B cell (primary cell): ENCODE measurements around the gene RANBP3L. TPM values are rescaled to one million over a fixed set of nuclear protein-coding genes. Genes with fewer than 3 reads are reported as not detected.

Source experiments
- ATAC-seq: fragments of 200-7000 bp; cut with Tn5 transposase; one replicate; pipeline ENCODE4 v1.10.0; 2021; ENCODE audit warnings: low read depth, mild to moderate bottlenecking, moderate number of reproducible peaks, moderate library complexity
- CTCF ChIA-PET: fragments of 350-600 bp; sonication (Branson Sonifier 250); formaldehyde crosslinking; loops from one replicate; lab custom pipeline; 2021; ENCODE audit warnings: antibody characterized with exemption, inconsistent platforms; lab: Charles Lee
- POLR2A ChIA-PET: fragments of 350-600 bp; sonication (Branson Sonifier 250); formaldehyde crosslinking; loops from one replicate; lab custom pipeline; 2021; ENCODE audit warnings: antibody characterized with exemption; lab: Charles Lee
- DNase-seq: peaks from one replicate; pipeline ENCODE4 v3.0.0; 2013
- H2AFZ ChIP-seq: 2 replicates; pipeline ENCODE4 v1.6.1; 2012; ENCODE audit warnings: mild to moderate bottlenecking, low read depth, low read length; ENCODE audit not compliant: insufficient read depth, poor library complexity, severe bottlenecking
- H3K27ac ChIP-seq, 2 donors: 1 replicate in 1 of 2; 2 replicates in 1 of 2; pipeline ENCODE4 v1.5.1; 2012 to 2013; ENCODE audit warnings: low read length in 2 of 2, mild to moderate bottlenecking in 2 of 2, moderate library complexity in 1 of 2
- H3K27me3 ChIP-seq, 4 experiments: fragments of 200-600 bp in 1 of 4; sonication (generic) in 1 of 4; replicated peaks in 1 of 4; 1 replicate in 2 of 4; 2 replicates in 2 of 4; pipeline versions ENCODE4 v1.6.1 to v1.7.0; 2013 to 2016; ENCODE audit warnings: low read length in 3 of 4, mild to moderate bottlenecking in 2 of 4, mixed read lengths in 1 of 4, moderate library complexity in 1 of 4; ENCODE audit not compliant: insufficient read depth in 4 of 4, control insufficient read depth in 3 of 4; ENCODE audit errors: control extremely low read depth in 1 of 4
- H3K36me3 ChIP-seq, 2 experiments: replicated peaks in 1 of 2; 1 replicate in 1 of 2; 2 replicates in 1 of 2; pipeline versions ENCODE4 v1.6.1 to v1.7.1; 2013; ENCODE audit warnings: low read length in 1 of 2; ENCODE audit not compliant: insufficient read depth in 2 of 2, control insufficient read depth in 1 of 2; ENCODE audit errors: control extremely low read depth in 1 of 2, extremely low read depth in 1 of 2
- H3K4me1 ChIP-seq, 2 donors: fragments of 200-600 bp in 1 of 2; sonication (generic) in 1 of 2; 1 replicate in 1 of 2; 2 replicates in 1 of 2; pipeline versions ENCODE4 v1.5.1 to v1.6.1; 2013 to 2017; ENCODE audit warnings: low read length in 2 of 2; ENCODE audit not compliant: control insufficient read depth in 2 of 2, insufficient read depth in 2 of 2
- H3K4me2 ChIP-seq: replicated peaks from 2 replicates; pipeline ENCODE3; 2012; ENCODE audit warnings: mild to moderate bottlenecking, low read depth, low read length; ENCODE audit not compliant: poor library complexity, severe bottlenecking
- H3K4me3 ChIP-seq, 5 experiments: fragments of 200-600 bp in 1 of 5; sonication (generic) in 1 of 5; 1 replicate in 3 of 5; 2 replicates in 2 of 5; pipeline versions ENCODE4 v1.5.1 to v1.7.0; 2011 to 2016; ENCODE audit warnings: low read length in 4 of 5, mild to moderate bottlenecking in 4 of 5, low read depth in 2 of 5, control low read depth in 1 of 5, moderate library complexity in 1 of 5; ENCODE audit not compliant: insufficient read depth in 1 of 5; ENCODE audit errors: control extremely low read depth in 1 of 5, extremely low read depth in 1 of 5
- H3K79me2 ChIP-seq: fragments of 200-600 bp; sonication (generic); one replicate; pipeline ENCODE4 v1.6.0; 2016; ENCODE audit warnings: low read length; ENCODE audit not compliant: control insufficient read depth, insufficient read depth
- H3K9ac ChIP-seq: fragments of 200-600 bp; sonication (generic); 2 replicates; pipeline ENCODE4 v1.6.1; 2017; ENCODE audit warnings: mild to moderate bottlenecking, low read length, moderate library complexity
- H3K9me3 ChIP-seq, 3 donors: one replicate each; pipeline versions ENCODE4 v1.6.1 to v1.7.1; 2013; ENCODE audit warnings: low read length in 2 of 3; ENCODE audit not compliant: control insufficient read depth in 2 of 3, insufficient read depth in 1 of 3; ENCODE audit errors: control extremely low read depth in 1 of 3
- H4K20me1 ChIP-seq: 2 replicates; pipeline ENCODE4 v1.6.0; 2012; ENCODE audit warnings: mild to moderate bottlenecking, low read length; ENCODE audit not compliant: insufficient read depth, control insufficient read depth, poor library complexity, severe bottlenecking
- H3K27ac Mint-ChIP-seq: one replicate; pipeline ENCODE4 v1.8.0; 2021; ENCODE audit warnings: mixed read lengths
- H3K27me3 Mint-ChIP-seq: one replicate; pipeline ENCODE4 v1.8.0; 2021; ENCODE audit warnings: mixed read lengths
- H3K4me1 Mint-ChIP-seq: one replicate; pipeline ENCODE4 v1.8.0; 2021; ENCODE audit warnings: mixed read lengths
- H3K4me3 Mint-ChIP-seq: one replicate; pipeline ENCODE4 v1.8.0; 2021; ENCODE audit warnings: mixed read lengths
- H3K9me3 Mint-ChIP-seq: one replicate; pipeline ENCODE4 v1.8.0; 2022; ENCODE audit warnings: mixed read lengths; ENCODE audit not compliant: insufficient read depth
- EZH2 ChIP-seq: IDR thresholded peaks from 2 replicates; pipeline ENCODE4 v1.6.1; 2012; ENCODE audit warnings: borderline replicate concordance, low read depth, mild to moderate bottlenecking, moderate library complexity, low read length; ENCODE audit not compliant: insufficient read depth, poor library complexity, severe bottlenecking
- WGBS: methylation state at CpG from one replicate; pipeline ENCODE4 v1.1.5; 2013; ENCODE audit warnings: missing lambda C conversion rate; ENCODE audit not compliant: insufficient coverage; 5-methylcytosine and 5-hydroxymethylcytosine counted together
- intact Hi-C: fragments of 100-400 bp; cut with micrococcal nuclease; formaldehyde crosslinking; loops from one replicate; pipeline ENCODE4 v1.10.0; 2022
- polyA plus RNA-seq: library from polyadenylated mRNA; depleted of rRNA; stranded (reverse); fragments of >200 nt; gene quantifications from 2 replicates; pipeline ENCODE4 v1.2.3, GENCODE V29; 2012
- total RNA-seq, 2 donors: library from RNA; stranded (reverse); fragments of 120-200 nt in 1 of 2; gene quantifications; 1 replicate in 1 of 2; 2 replicates in 1 of 2; pipeline versions ENCODE4 v1.2.3 to v1.2.4, GENCODE V29; 2013 to 2022
- TF ChIP-seq, protein P1 (sequence below): fragments of 200-600 bp; IDR thresholded peaks from one replicate; pipeline ENCODE4 v1.8.0; 2022; ENCODE audit warnings: antibody characterized with exemption, mild to moderate bottlenecking

The RANBP3L gene
- total and polyA plus RNA-seq, 2 donors (not counting 1 experiment from before 2014, with no cell fraction given), result not detected

DNA sequence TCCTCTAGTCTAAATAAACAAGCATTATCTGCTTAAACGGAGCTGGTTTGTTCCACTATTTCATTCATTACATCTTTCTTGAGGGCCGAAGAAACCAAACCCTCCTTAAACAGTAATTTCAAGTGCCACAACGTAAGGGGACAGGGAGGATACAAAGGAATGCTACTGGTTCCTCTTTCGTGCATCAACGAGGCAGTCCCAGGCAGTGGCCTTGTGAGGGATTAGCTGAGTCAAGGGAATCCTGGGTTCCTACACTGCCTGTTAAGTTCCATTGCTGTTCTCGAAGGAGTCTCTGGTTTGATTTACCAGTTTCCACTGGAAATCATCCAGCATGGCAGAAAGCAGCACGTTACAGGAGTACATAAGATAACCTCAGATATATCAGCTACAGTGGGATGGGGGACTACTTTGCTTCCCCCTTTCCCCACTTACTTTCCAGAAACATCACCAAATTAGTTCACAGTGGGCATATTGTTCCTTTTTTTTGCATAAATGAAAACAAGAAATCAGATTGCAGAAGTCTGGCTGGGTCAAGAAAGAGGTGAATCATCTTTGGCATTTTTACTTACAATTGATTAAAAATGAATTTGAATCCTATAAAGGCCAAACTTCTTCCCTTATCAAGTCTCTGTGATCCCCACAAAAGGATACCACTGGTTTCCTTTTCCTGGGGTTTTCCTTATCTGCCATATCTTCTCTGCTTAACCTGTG lies 2.5 kb upstream of the RANBP3L start:
- Histone ChIP-seq H3K9ac (no peak overlapping the region), H3K4me2 (no peak overlapping the region), H3K27me3 (no peaks in the 10 kb centered on the region), H3K9me3 (no peaks in the 10 kb centered on the region), H2AFZ (no peak overlapping the region), H3K79me2 (no peaks in the 10 kb centered on the region), H3K4me1 (no peaks in the 10 kb centered on the region), H4K20me1 (no peaks in the 10 kb centered on the region), H3K27ac (no peak overlapping the region), H3K36me3 (no peaks in the 10 kb centered on the region), H3K4me3 (no peak overlapping the region)
- POLR2A ChIA-PET, result no interaction called here
- peaks cover 8% of the 10 kb centered on the region for H3K4me1 Mint-ChIP-seq
- no peak overlapping the region for H3K27ac Mint-ChIP-seq
- 70% methylated on average over 4 of the region's 7 CpGs for WGBS
- CTCF ChIA-PET, result interaction anchor here (1.7 kb wide), 1 partner anchor 225 kb away, joined by 6 read pairs; no protein-coding TSS in a partner anchor
- intact Hi-C loops, result no loop called here
- no peak for TF ChIP-seq EZH2
- ATAC-seq, result no peak
- no peaks in the 10 kb centered on the region for H3K27me3 Mint-ChIP-seq
- no peaks in the 10 kb centered on the region for H3K9me3 Mint-ChIP-seq
- no peak overlapping the region for H3K4me3 Mint-ChIP-seq
- no peak for DNase-seq

DNA sequence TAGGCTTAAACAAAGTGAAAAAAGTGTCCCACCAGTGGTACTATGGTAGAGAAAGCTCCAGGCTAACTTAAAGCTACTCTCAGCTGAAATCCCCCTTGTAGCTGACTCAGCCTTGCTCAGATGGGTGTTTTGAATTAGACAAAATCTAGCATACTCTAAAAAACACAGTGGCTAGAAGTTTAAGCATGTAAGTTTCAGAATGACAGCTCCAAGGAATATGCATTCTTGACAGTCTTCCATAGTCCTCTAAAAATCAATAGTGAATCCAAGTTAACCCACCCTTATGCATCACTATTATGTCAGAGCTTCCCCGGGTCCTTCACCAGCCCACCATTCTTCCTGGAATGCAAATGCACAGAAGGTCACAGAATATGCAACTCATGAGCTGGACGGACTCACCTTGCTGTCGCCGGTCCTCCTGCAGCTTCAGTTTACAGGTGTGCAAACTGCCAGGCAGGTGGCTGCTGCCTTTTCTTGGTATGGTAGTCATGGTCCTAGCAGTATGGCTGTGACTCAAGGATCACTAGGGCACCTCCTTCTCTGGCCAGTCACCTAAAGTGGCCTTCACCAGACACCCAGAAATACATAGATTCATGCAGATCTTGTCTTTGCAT lies 668 bp downstream of the RANBP3L start:
- H3K27me3 ChIP-seq, result no peaks in the 10 kb centered on the region
- DNase-seq (no peak), ATAC-seq (no peak)
- no peak for TF ChIP-seq EZH2
- TF ChIP-seq, protein P1, sequence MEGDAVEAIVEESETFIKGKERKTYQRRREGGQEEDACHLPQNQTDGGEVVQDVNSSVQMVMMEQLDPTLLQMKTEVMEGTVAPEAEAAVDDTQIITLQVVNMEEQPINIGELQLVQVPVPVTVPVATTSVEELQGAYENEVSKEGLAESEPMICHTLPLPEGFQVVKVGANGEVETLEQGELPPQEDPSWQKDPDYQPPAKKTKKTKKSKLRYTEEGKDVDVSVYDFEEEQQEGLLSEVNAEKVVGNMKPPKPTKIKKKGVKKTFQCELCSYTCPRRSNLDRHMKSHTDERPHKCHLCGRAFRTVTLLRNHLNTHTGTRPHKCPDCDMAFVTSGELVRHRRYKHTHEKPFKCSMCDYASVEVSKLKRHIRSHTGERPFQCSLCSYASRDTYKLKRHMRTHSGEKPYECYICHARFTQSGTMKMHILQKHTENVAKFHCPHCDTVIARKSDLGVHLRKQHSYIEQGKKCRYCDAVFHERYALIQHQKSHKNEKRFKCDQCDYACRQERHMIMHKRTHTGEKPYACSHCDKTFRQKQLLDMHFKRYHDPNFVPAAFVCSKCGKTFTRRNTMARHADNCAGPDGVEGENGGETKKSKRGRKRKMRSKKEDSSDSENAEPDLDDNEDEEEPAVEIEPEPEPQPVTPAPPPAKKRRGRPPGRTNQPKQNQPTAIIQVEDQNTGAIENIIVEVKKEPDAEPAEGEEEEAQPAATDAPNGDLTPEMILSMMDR, result no peak
- H4K20me1 ChIP-seq, result no peaks in the 10 kb centered on the region
- no peak overlapping the region for H3K27ac Mint-ChIP-seq
- CTCF ChIA-PET, result interaction anchor here (1.2 kb wide), 1 partner anchor 35 kb away, joined by 4 read pairs; no protein-coding TSS in a partner anchor
- H3K79me2 ChIP-seq, result no peaks in the 10 kb centered on the region
- H3K4me3 Mint-ChIP-seq, result no peak overlapping the region
- intact Hi-C loops, result no loop called here
- POLR2A ChIA-PET, result no interaction called here
- H3K9ac ChIP-seq, result no peak overlapping the region
- H3K27me3 Mint-ChIP-seq, result peaks cover 21% of the 10 kb centered on the region
- H3K9me3 ChIP-seq, result no peaks in the 10 kb centered on the region
- no peaks in the 10 kb centered on the region for H3K9me3 Mint-ChIP-seq
- H3K27ac ChIP-seq, result no peak overlapping the region
- no peak overlapping the region for H3K4me2 ChIP-seq
- H3K4me1 Mint-ChIP-seq, result peaks cover 8% of the 10 kb centered on the region
- H3K36me3 ChIP-seq, result no peaks in the 10 kb centered on the region
- no peak overlapping the region for H3K4me3 ChIP-seq
- no peak overlapping the region for H2AFZ ChIP-seq
- WGBS, result 53% methylated on average over 3 of the region's 4 CpGs
- no peaks in the 10 kb centered on the region for H3K4me1 ChIP-seq
